Astrocyte (in vitro differentiated cells and primary cell): ENCODE data around the gene PRR16.

ENCODE experiments used
- EZH2 ChIP-seq: IDR thresholded peaks from 2 replicates; pipeline ENCODE4 v1.6.1; 2012; ENCODE audit warnings: mild to moderate bottlenecking, low read length, inconsistent platforms; ENCODE audit not compliant: insufficient read depth
- TF ChIP-seq, protein P1 (sequence below): IDR thresholded peaks from 2 replicates; pipeline ENCODE4 v1.5.1; 2011; ENCODE audit warnings: low read depth, mild to moderate bottlenecking, inconsistent platforms, low read length, moderate library complexity; ENCODE audit not compliant: insufficient read depth

DNA sequence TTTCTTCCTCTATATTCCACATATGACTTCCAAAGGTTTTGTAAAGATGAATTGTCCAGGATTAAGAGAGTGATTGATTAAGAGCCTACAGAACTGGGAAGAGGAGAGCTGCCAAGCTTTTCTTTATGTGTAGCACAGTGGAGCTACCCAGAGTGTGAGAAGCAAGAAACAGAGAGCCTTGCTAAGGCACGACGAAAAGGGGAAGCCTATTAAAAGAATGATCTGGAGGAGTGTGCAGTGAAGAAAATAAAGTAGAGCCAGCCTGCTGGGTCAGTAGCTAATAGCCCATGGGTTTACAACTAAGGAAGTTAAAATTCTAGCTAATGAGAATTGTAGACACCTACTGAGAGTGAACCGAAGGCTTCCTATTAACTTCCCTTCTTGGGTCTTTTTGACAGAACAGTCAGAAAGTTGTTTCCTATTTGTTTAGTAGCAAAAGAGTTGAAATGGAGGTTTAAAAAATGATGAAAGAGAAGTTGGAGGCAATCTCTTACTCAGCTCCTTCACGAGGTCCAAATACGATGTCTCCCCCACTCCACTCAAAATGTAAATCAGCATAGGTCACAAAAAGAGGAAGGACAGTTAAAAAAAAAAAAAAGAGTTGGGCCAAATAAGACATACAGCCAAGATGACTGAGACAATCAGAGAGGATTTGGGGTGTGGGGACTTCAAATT is 957 bp upstream of the PRR16 start:
- TF ChIP-seq, protein P1, sequence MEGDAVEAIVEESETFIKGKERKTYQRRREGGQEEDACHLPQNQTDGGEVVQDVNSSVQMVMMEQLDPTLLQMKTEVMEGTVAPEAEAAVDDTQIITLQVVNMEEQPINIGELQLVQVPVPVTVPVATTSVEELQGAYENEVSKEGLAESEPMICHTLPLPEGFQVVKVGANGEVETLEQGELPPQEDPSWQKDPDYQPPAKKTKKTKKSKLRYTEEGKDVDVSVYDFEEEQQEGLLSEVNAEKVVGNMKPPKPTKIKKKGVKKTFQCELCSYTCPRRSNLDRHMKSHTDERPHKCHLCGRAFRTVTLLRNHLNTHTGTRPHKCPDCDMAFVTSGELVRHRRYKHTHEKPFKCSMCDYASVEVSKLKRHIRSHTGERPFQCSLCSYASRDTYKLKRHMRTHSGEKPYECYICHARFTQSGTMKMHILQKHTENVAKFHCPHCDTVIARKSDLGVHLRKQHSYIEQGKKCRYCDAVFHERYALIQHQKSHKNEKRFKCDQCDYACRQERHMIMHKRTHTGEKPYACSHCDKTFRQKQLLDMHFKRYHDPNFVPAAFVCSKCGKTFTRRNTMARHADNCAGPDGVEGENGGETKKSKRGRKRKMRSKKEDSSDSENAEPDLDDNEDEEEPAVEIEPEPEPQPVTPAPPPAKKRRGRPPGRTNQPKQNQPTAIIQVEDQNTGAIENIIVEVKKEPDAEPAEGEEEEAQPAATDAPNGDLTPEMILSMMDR: no peak
- TF ChIP-seq EZH2: no peak
